Stomach (tissue), 4 donors: Measurements from ENCODE around the gene BPGM.

ENCODE experiments used
- CTCF ChIP-seq, 7 experiments: fragments of 450-650 bp in 4 of 7; fragments of 200-600 bp in 3 of 7; sonication (generic) in 3 of 7; IDR thresholded peaks; one replicate each; pipeline ENCODE4 v1.5.1; 2016 to 2019; ENCODE audit warnings: antibody characterized with exemption in 7 of 7, control low read depth in 2 of 7, mild to moderate bottlenecking in 1 of 7
- POLR2A ChIP-seq, 4 donors: fragments of 450-650 bp; IDR thresholded peaks; one replicate each; pipeline ENCODE4 v1.6.1; 2016; ENCODE audit warnings: antibody characterized with exemption in 4 of 4, control low read depth in 2 of 4, mild to moderate bottlenecking in 1 of 4, moderate library complexity in 1 of 4
- POLR2AphosphoS5 ChIP-seq, 3 donors: sonication (generic); formaldehyde crosslinking; IDR thresholded peaks; one replicate each; pipeline ENCODE4 v1.6.1; 2016; ENCODE audit warnings: antibody characterized with exemption in 3 of 3

GRCh38 chr7:134623193-134623592 is 23.5 kb upstream of the BPGM start:
- no peak for TF ChIP-seq CTCF (IDR thresholded peaks at IDR 0.05)
- no peak for TF ChIP-seq POLR2A (IDR thresholded peaks at IDR 0.05)
- no peak for TF ChIP-seq POLR2AphosphoS5 (IDR thresholded peaks at IDR 0.05)
